ENCODE measurements around the gene TSPEAR. TPM values are rescaled to one million over a fixed set of nuclear protein-coding genes. Genes with fewer than 3 reads are reported as not detected.

The TSPEAR gene
- total RNA-seq, 1 donor from 2014 or later: not detected

DNA sequence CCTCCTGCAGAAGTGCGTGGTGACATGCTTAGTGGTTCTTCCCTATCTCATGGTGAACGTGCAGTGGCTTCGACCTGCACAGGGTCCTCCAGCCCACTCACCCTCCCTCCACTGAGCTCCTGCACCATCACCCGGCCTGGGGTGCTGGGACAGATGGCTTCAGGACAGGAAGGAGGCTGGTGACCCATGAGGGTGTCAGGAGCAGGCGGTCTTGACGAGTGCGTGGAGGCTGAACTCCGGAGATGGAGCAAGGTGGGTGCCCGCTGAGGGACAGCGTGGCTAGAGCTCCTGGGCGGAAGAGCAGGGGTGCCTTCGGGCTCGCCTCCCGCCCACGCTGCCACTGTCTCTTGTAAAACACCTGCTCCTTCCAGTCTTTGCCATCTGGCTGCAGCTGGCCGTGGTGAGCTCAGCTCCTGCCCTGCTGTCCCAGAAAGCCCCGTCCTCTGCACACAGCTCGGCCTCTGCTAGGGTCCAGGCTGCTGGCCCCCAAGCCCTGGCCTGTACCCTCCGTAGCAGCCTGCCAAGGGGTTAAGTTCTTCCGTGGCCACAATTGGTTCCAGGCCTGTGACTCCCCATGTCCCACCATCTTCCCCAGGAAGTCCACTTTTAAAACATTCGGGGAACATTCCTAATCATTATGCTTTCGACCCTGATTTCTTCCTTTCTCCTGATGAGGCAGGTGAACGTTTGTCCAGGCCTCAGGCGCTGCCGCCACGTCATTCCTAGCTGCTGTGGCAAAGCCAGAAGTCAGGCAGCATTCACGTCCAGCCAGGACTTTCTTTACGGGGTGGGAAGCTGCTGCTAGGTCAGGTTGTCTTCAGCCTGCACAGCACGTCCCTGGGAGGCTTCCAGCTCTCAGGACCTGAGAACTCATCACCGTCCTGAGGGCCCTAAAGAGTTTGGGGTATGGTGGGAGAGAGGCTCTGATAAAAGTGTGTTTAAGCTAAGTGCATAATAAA lies 179.5 kb downstream of the TSPEAR start:
- TF ChIP-seq, protein P1, sequence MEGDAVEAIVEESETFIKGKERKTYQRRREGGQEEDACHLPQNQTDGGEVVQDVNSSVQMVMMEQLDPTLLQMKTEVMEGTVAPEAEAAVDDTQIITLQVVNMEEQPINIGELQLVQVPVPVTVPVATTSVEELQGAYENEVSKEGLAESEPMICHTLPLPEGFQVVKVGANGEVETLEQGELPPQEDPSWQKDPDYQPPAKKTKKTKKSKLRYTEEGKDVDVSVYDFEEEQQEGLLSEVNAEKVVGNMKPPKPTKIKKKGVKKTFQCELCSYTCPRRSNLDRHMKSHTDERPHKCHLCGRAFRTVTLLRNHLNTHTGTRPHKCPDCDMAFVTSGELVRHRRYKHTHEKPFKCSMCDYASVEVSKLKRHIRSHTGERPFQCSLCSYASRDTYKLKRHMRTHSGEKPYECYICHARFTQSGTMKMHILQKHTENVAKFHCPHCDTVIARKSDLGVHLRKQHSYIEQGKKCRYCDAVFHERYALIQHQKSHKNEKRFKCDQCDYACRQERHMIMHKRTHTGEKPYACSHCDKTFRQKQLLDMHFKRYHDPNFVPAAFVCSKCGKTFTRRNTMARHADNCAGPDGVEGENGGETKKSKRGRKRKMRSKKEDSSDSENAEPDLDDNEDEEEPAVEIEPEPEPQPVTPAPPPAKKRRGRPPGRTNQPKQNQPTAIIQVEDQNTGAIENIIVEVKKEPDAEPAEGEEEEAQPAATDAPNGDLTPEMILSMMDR (IDR thresholded peaks at IDR 0.05; ENCODE audit: insufficient read depth, low read length, poor library complexity, severe bottlenecking): no peak
- Histone ChIP-seq H3K27me3 (ENCODE audit: control insufficient read depth, insufficient read depth, low read length) (peaks cover 3% of the 10 kb centered on the region), H3K36me3 (ENCODE audit: control insufficient read depth, insufficient read depth, low read length) (no peaks in the 10 kb centered on the region), H3K4me3 (ENCODE audit: low read depth, low read length) (no peak overlapping the region)
- DNase-seq (ENCODE audit: low read depth): no peak

DNA sequence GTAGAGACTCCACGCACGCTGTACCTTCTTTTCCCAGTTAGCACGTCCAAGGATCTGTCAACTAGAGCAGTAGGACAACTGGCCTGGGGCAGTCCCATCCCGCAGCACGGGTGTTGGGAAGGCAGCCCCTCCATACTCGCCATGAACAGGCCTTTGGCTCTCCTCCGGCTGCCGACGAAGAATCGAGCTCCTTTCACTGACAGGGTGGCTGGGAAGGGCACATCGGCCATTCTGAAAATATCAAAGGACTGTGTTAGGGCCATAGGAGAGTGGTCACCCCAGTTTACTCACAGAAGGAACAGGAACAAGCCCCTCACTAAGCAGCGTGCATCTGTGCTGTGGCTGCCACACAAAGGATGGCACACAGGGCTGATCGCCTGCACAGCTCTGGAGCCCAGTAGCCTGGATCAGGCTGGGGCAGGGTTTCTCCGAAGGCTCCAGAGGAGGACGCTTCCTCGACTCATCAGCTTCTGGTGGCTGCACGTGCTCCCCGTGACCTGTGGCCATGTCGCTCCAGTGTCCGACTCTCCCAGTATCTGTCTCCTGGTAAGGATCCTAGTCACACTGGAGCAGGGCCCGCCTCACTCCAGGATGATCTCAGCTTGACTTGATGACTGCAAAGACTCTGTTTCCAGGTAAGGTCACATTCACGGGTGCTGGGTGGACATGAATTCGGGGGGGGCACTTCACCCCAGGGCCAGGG lies 180.3 kb downstream of the TSPEAR start:
- no peaks in the 10 kb centered on the region for H3K36me3 ChIP-seq (ENCODE audit: control insufficient read depth, insufficient read depth, low read length)
- no peak overlapping the region for H3K4me3 ChIP-seq (ENCODE audit: low read depth, low read length)
- DNase-seq (ENCODE audit: low read depth): no peak
- TF ChIP-seq, protein P1 (IDR thresholded peaks at IDR 0.05; ENCODE audit: insufficient read depth, low read length, poor library complexity, severe bottlenecking): no peak
- peaks cover 2% of the 10 kb centered on the region for H3K27me3 ChIP-seq (ENCODE audit: control insufficient read depth, insufficient read depth, low read length)

DNA sequence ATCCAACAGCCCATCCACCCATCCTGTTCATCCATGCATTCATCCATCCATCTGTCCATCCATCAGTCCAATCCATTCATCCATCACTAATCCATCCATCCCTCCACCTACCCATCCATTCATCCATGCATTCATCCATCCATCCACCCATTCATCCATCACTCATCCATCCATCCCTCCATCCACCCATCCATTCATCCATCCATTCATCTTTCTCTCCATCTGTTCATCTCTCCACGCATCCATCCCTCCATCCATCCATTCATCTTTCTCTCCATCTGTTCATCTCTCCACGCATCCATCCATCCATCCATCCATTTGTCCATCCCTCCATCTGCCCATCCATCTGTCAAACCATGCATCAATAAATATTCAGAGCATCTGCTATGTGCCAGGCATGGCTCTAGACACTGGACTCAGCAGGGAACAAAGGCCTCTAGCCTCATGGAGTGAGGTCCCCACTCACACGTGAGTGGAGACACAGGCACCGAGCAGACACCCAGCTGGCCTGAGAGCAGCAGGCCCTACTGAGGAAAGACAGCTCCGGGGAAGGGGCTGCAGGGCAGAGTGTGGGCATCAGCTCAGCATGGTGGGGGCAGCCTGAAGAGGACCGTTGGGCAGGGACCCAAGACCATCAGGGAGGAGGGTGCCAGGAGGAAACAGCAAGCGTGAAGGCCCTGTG lies 181.0 kb downstream of the TSPEAR start:
- Histone ChIP-seq H3K4me3 (ENCODE audit: low read depth, low read length) (no peak overlapping the region), H3K36me3 (ENCODE audit: control insufficient read depth, insufficient read depth, low read length) (no peaks in the 10 kb centered on the region), H3K27me3 (ENCODE audit: control insufficient read depth, insufficient read depth, low read length) (no peaks in the 10 kb centered on the region)
- DNase-seq (ENCODE audit: low read depth): no peak
- TF ChIP-seq, protein P1 (IDR thresholded peaks at IDR 0.05; ENCODE audit: insufficient read depth, low read length, poor library complexity, severe bottlenecking): no peak

DNA sequence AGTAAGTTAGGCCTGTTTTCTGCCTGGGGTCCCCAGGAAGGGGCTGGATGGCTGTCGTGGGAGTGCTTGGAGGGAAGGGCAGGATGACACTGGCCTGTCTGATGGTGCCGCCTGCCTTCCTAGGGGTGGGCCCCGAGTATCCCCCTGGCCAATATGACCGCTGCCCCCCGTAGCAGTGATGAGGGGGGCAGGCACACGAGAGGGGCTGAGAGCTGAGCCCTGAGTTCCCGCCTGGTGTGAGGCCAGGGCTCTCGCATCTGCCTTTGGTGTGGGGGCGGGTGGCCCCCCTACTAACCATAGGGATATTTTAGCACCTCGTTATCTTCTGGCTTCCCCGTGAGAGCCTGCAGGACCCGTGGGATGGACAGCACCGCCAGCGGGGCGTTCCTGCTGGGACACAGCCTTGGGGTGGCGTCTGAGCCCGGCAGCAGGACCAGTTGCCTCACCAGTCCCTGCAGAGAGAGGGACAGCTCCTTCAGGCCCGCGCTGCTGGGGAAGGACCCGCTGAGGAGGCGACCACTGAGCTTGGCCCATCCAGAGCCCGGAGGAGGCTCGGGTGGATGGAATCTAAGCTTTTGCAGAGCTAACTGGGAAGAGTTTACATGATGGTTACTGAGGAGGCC lies 181.8 kb downstream of the TSPEAR start:
- no peak for DNase-seq (ENCODE audit: low read depth)
- TF ChIP-seq, protein P1 (IDR thresholded peaks at IDR 0.05; ENCODE audit: insufficient read depth, low read length, poor library complexity, severe bottlenecking): no peak
- Histone ChIP-seq H3K4me3 (ENCODE audit: low read depth, low read length) (no peak overlapping the region), H3K27me3 (ENCODE audit: control insufficient read depth, insufficient read depth, low read length) (no peaks in the 10 kb centered on the region), H3K36me3 (ENCODE audit: control insufficient read depth, insufficient read depth, low read length) (no peaks in the 10 kb centered on the region)

DNA sequence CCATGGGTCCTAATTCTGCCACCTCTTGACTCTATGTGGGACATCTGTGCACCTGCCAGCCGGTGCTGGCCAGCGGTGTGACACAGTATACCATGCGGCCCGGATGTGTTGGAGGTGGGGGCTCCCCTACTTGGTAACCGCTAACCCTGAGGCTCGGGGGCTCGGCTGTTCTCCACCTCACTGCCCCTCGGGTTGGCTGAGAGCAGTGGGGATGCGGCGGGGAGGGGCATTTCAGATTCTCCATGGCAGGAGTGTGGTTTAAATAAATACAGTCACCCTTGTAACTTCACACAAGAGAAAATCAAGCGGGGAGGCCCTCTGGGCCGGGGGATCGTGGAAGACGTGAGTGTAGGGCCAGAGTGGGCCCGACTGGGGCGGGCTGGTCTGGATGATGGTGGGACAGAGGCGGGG lies 182.4 kb downstream of the TSPEAR start:
- TF ChIP-seq, protein P1 (IDR thresholded peaks at IDR 0.05; ENCODE audit: insufficient read depth, low read length, poor library complexity, severe bottlenecking): no peak
- Histone ChIP-seq H3K36me3 (ENCODE audit: control insufficient read depth, insufficient read depth, low read length) (no peaks in the 10 kb centered on the region), H3K27me3 (ENCODE audit: control insufficient read depth, insufficient read depth, low read length) (no peaks in the 10 kb centered on the region), H3K4me3 (ENCODE audit: low read depth, low read length) (no peak overlapping the region)
- DNase-seq (ENCODE audit: low read depth): no peak

Measured in kidney epithelial cell (primary cell).